Panc1 (cell line): ENCODE data around the gene WFIKKN1.

Experiments
- CTCF ChIP-seq: fragments of 450-650 bp; IDR thresholded peaks from 2 replicates; pipeline ENCODE4 v1.5.1; 2017; ENCODE audit warnings: mild to moderate bottlenecking
- POLR2AphosphoS5 ChIP-seq: IDR thresholded peaks from 2 replicates; pipeline ENCODE4 v1.6.1; 2012; ENCODE audit warnings: mild to moderate bottlenecking, low read depth, low read length, moderate library complexity
- SIN3A ChIP-seq: IDR thresholded peaks from 2 replicates; pipeline ENCODE4 v1.6.1; 2012; ENCODE audit warnings: low read depth, mild to moderate bottlenecking, low read length, moderate library complexity, borderline replicate concordance; ENCODE audit not compliant: insufficient read depth
- TCF7L2 ChIP-seq: IDR thresholded peaks from 2 replicates; pipeline ENCODE4 v1.6.1; 2011; ENCODE audit warnings: mild to moderate bottlenecking, low read depth, low read length, inconsistent platforms

GRCh38 chr16:682493-683395, 52.0 kb downstream of the WFIKKN1 start:
- TF ChIP-seq CTCF, result peak; percentile 24
- TF ChIP-seq TCF7L2, result no peak
- TF ChIP-seq POLR2AphosphoS5, result peak; percentile 28; the same call in 1 of the 2 replicates
- peak; percentile 74; the same call in 1 of the 2 replicates for TF ChIP-seq SIN3A
